Stimulated activated CD4-positive, alpha-beta T cell treated with anti-CD3 and anti-CD28 coated beads, Interleukin-15, amount 100 ng/mL, for 1 hour (primary cell): ENCODE measurements around the gene EVX2.

ENCODE experiments used
- DNase-seq, 2 donors: peaks; one replicate each; pipeline ENCODE4 v3.0.0-alpha.2; 2020; ENCODE audit warnings: low read depth in 1 of 2, low spot score in 1 of 2

Gene EVX2

DNA sequence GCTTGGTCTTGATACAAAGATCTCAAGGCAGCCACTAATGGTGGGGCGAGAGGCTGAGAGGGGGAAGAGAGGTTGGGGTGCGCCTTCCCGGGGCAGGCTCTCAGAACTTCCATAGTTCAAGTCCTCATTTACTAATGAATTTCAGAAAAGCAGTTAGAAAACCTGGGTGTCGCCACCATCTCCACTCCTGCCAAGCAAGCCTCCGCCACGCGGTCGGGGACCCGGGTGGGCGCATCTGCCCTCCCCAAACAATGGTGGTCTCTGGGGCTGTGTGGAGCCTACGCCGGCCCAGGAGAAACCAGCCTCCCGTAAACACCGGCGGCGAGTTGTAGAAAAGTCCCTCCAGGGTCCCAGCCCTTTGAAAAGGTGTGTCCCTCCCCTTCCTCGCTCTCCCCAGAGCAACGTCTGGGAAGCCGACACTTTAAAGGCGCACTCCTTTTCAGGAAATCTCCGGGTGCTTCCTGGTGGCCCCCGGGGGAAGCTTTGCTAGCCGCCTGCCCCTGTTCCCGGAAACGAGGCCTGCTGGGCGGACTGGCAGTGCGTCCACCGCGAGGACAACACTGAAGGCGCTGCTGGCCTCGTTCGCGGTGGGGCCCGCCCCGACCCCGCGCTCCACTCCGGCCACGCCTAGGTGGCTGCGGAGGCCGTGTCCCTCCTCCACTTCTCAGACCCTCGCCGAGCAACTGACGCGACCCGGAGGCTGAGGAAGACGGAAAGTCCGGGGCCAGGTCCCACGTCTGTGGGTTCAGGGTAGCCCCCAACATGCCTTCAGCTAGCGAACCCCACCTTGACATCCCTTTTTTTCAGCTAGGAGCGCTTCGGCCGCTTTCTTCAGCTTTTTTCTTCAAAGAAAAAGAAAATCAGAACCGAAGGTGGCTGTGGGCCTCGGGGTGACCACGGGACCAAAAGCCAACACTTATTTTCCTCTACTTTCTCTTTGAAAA, 16.8 kb downstream of the EVX2 start:
- DNase-seq = no peak

DNA sequence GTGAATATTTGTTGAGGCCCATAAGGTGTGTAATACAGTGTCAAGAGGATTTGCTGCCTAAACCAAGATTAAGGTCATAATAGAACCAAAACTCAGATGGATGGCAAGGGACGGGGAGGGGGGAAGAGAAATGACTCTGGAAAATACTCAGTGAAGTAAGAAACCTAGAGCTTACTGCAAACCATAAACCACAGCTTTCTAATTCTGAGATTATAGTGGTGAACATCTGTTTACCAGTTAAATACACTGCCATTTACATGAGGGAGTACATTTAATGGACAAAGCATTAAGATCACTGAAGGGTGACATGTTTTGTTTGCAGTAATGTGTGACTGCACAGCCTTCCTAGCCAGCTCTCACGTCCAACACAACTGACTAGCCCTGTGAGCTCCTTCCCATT, 19.8 kb downstream of the EVX2 start:
- DNase-seq = no peak

DNA sequence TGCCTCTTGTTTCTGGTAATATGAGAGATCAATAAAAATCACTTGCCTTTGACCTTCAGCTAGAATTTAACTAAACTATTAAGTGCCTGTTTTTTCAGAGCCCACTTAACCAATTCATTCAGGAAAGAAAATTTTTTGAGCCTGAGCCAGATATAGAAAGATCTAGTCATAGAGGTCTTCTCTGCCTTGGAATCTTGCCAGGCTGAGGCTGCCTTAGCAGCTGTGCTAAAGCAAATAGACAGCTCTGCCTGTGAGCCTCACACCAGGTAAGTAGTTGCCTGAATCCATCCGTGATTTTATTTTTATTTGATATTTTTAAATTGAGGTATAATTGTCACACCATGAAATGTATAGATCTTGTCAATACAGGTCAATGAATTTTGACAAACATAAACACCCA, 27.4 kb downstream of the EVX2 start:
- no peak for DNase-seq

DNA sequence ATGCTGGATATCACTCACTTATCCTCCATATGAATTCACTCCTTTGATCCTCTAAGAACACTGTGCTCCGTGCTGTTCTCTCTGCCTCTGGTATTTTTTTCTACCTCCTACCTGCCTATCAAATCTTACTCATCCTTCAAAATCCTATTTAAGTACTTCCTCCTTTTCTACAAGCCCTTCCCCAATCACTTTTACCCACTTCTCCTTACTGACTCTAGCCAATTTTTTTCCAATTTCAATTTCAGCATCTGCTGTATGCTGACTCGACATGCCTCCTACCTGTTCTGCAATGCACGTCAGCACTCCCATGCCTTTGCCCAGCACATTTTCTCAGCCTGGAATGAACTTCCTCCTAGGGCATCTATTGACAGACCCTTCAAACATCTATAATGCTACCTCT, 44.4 kb downstream of the EVX2 start:
- DNase-seq = no peak

DNA sequence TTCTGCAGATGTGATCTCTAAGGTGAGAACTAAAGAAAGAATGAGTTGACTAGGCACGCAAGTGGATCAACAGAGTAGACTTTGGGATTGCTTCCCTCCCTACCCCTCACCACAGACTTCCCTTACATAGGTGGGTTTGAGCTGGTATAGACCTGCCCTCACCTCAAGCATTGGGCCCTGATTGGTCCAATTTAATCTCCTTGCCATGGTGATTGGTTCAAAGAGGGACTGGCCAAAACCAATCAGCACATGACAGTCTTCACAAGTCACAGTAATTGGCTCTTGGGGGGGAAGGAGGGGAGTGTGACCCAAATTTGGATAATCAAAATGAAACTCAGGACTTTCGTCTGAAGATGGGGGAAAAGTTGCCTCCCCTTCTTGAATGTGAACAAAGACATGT, 45.1 kb downstream of the EVX2 start:
- no peak for DNase-seq

DNA sequence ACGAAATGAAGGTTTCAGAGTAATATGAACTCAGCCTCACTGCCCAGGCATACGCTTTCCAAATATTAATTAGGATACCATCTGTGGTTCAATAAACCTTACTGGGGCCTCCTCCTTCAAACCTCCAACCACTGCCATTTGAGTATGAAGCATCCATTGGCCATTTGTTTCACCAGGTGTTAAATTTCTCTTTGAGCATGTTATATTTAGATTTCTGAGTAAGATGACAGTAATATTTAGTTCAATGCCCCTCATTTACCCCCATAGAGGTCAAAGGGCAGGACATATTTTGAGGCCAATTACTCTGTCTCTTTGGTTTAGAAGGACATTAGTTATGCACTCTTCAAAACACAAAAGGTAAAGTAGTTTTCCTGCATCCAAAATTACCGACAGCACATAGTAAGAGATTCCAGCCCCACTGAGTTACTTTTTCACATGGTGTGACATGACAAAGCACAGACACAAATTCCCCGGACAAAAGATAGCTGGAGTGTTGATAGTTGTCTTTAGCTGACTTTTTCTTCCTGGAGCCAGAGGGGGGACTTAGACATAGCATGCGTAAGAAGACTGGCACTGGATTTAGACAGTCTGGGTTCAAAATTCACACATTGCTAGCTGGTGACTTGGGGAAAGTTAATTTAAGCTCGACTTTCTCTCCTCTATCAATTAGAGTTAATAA, 48.6 kb downstream of the EVX2 start:
- DNase-seq = no peak

DNA sequence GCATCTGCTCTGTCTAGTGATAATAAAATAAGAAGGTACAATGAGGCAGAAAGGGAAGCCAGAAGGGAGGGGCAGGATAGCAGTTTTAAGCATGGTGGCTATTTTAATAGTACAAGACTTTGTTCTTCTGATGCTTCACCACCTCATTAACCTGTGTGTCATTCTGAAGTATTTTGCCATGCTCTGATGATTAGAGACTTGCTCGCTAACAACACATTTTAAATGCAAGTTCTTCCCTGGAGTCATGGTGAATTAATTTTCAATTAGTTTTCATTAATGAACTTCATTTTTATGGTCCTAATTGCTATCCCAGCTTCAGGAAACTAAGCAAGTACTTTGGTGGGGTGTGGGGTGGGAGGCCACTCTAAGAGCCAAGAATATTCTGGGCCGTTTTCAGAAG, 56.0 kb downstream of the EVX2 start:
- DNase-seq = no peak
